ENCODE data around the gene PDPR.
"Not testable (repeated sequence)": the region's sequence is repeated elsewhere in the genome, so short reads cannot be mapped to it uniquely, and the experiment has no call there.

DNA sequence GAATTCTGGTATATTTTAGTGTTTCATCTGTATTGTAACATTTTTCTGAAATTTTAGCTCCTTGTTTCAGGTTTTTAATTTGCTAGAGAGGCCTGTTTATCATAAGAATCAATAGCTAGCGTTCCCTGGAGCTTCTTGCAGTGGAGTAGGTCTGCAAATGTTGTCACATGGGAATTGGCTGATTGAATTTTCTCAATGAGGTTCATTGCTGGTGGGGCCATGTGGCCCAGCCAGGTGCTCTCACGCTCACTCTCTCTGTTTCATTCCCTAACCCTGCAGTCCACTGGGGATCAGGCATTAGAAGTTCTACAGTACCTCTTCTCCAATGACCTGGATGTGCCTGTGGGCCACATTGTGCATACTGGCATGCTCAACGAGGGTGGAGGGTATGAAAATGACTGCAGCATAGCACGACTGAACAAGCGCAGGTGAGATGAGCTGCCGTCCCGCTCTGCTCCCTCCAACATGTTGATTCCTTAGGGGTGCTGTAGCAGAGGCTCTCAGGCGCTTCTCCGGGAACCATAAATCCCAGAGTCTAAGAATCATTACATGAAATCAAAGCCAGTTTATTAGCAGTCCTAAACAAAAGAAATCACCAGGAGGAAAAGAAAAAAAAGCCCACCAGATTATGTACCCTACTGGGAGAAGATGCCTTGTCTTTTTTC, 29.2 kb downstream of the PDPR start:
- TF ChIP-seq, protein P1, sequence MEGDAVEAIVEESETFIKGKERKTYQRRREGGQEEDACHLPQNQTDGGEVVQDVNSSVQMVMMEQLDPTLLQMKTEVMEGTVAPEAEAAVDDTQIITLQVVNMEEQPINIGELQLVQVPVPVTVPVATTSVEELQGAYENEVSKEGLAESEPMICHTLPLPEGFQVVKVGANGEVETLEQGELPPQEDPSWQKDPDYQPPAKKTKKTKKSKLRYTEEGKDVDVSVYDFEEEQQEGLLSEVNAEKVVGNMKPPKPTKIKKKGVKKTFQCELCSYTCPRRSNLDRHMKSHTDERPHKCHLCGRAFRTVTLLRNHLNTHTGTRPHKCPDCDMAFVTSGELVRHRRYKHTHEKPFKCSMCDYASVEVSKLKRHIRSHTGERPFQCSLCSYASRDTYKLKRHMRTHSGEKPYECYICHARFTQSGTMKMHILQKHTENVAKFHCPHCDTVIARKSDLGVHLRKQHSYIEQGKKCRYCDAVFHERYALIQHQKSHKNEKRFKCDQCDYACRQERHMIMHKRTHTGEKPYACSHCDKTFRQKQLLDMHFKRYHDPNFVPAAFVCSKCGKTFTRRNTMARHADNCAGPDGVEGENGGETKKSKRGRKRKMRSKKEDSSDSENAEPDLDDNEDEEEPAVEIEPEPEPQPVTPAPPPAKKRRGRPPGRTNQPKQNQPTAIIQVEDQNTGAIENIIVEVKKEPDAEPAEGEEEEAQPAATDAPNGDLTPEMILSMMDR (IDR thresholded peaks at IDR 0.05 in 4 of 5, conservative IDR thresholded peaks at IDR 0.05 in 1 of 5): not testable (repeated sequence)
- TF ChIP-seq POLR2A (IDR thresholded peaks at IDR 0.05): not testable (repeated sequence)
